ENCODE measurements around the gene PLCB1. TPM values are rescaled to one million over a fixed set of nuclear protein-coding genes. Genes with fewer than 3 reads are reported as not detected.

Gene PLCB1
- total RNA-seq, 1 experiment from 2014 or later = 11.3 TPM

GRCh38 chr20:8670207-8670892 lies 538.3 kb downstream of the PLCB1 start:
- Mint-ChIP-seq H3K4me3 (no peak overlapping the region), H3K4me1 (peaks cover 16% of the 10 kb centered on the region), H3K27me3 (ENCODE audit: low read depth) (no peaks in the 10 kb centered on the region), H3K27ac (no peak overlapping the region), H3K36me3 (no peaks in the 10 kb centered on the region), H3K9me3 (no peaks in the 10 kb centered on the region; the same call in 1 of the 2 replicates)
- POLR2A ChIA-PET = no interaction called here
- CTCF ChIA-PET = interaction anchor here (1.0 kb wide), 1 partner anchor 51 kb away, joined by 3 read pairs; no protein-coding TSS in a partner anchor
- TF ChIP-seq NR2C2 (CRISPR knock-in tag; IDR thresholded peaks at IDR 0.05) (no peak), RELA (CRISPR knock-in tag; IDR thresholded peaks at IDR 0.05; ENCODE audit: borderline replicate concordance) (no peak), MAX (CRISPR knock-in tag; IDR thresholded peaks at IDR 0.05) (no peak), ZNF281 (CRISPR knock-in tag; IDR thresholded peaks at IDR 0.05) (no peak), ZNF219 (CRISPR knock-in tag; IDR thresholded peaks at IDR 0.05; ENCODE audit: borderline replicate concordance) (no peak), JUN (CRISPR knock-in tag; IDR thresholded peaks at IDR 0.05) (no peak)
- ATAC-seq = no peak
- DNase-seq (ENCODE audit: low spot score) = no peak

GRCh38 chr20:8670893-8671215 lies 538.8 kb downstream of the PLCB1 start:
- CTCF ChIA-PET = interaction anchor here (1.0 to 1.1 kb wide), 2 partner anchors 50 to 690 kb away, joined by 3 read pairs; no protein-coding TSS in a partner anchor
- no peak overlapping the region for H3K27ac Mint-ChIP-seq
- H3K27me3 Mint-ChIP-seq (ENCODE audit: low read depth) = no peaks in the 10 kb centered on the region
- H3K9me3 Mint-ChIP-seq = no peaks in the 10 kb centered on the region; the same call in 1 of the 2 replicates
- no peak for ATAC-seq
- H3K36me3 Mint-ChIP-seq = no peaks in the 10 kb centered on the region
- POLR2A ChIA-PET = no interaction called here
- no peak for DNase-seq (ENCODE audit: low spot score)
- peaks cover 16% of the 10 kb centered on the region for H3K4me1 Mint-ChIP-seq
- H3K4me3 Mint-ChIP-seq = no peak overlapping the region
- TF ChIP-seq AFF4 (CRISPR knock-in tag; IDR thresholded peaks at IDR 0.05; ENCODE audit: borderline replicate concordance) (no peak), ETV6 (CRISPR knock-in tag; IDR thresholded peaks at IDR 0.05) (no peak), OVOL2 (CRISPR knock-in tag; IDR thresholded peaks at IDR 0.05; ENCODE audit: borderline replicate concordance) (no peak), IRF1 (CRISPR knock-in tag; IDR thresholded peaks at IDR 0.05) (no peak), ZNF532 (CRISPR knock-in tag; IDR thresholded peaks at IDR 0.05; ENCODE audit: borderline replicate concordance) (no peak), ATF3 (CRISPR knock-in tag; conservative IDR thresholded peaks at IDR 0.05) (no peak), FOXK1 (CRISPR knock-in tag; IDR thresholded peaks at IDR 0.05) (no peak), TEAD1 (CRISPR knock-in tag; IDR thresholded peaks at IDR 0.05) (no peak)

Data from WTC11 (cell line).